Left ventricle myocardium inferior (tissue), 1 donor: Measurements from ENCODE around the gene ADAD2. TPM values are rescaled to one million over a fixed set of nuclear protein-coding genes. Genes with fewer than 3 reads are reported as not detected.

Source experiments
- DNase-seq: peaks from one replicate; pipeline ENCODE4 v3.0.0-alpha.2; 2020
- H3K27ac ChIP-seq: fragments of 200-600 bp; replicated peaks from 2 replicates; pipeline ENCODE4 v1.8.0; 2021
- H3K27me3 ChIP-seq: fragments of 200-600 bp; 2 replicates; pipeline ENCODE4 v1.8.0; 2021; ENCODE audit warnings: low read depth
- H3K36me3 ChIP-seq: fragments of 200-600 bp; 2 replicates; pipeline ENCODE4 v1.8.0; 2021
- H3K4me1 ChIP-seq: fragments of 200-600 bp; 2 replicates; pipeline ENCODE4 v1.8.0; 2021
- H3K4me3 ChIP-seq: fragments of 200-600 bp; 2 replicates; pipeline ENCODE4 v1.8.0; 2021; ENCODE audit warnings: mild to moderate bottlenecking, moderate library complexity
- H3K9me3 ChIP-seq: fragments of 200-600 bp; replicated peaks from 2 replicates; pipeline ENCODE4 v1.8.0; 2021
- intact Hi-C: fragments of 100-400 bp; cut with micrococcal nuclease; formaldehyde crosslinking; loops from one replicate; pipeline ENCODE4 v1.11.0; 2022
- total RNA-seq: library from RNA; stranded (reverse); fragmentation: NEBNext Ultra II Directional; extraction: Animal tissue kit (Norgen Biotek cat#: 25700); gene quantifications from one replicate; pipeline ENCODE4 v1.2.1, GENCODE V29; 2021
- TF ChIP-seq, protein P1 (sequence below): fragments of 200-600 bp; IDR thresholded peaks from 2 replicates; pipeline ENCODE4 v1.8.0; 2021; ENCODE audit warnings: antibody characterized with exemption, mild to moderate bottlenecking, borderline replicate concordance
- donor health status: DM: no; HTN: yes; CAD: no; lungs with severe emphysema.

The ADAD2 gene
- total RNA-seq, 1 donor from 2014 or later: 0.52 TPM

DNA sequence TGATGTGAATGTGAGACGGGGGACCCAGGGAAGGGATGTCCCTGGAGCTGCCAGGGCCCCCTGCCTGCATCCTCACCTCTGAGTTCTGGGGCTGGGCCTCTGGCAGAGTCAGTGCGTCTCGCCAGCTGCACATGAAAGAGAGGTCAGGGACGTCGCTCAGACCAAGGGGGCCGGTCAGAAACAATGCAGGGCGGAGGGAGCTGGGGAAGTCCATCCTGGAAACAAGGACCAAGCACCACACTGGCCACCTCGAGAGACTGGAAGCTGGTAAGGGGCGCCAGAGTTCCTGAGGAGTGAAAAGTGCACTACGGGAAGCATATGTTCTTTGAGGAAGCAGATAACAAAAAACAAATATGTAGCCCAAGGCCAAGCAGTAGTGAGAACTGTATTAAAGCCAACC is 6.2 kb upstream of the ADAD2 start:
- peak overlapping the region; percentile 93 for H3K4me3 ChIP-seq
- peaks cover 73% of the 10 kb centered on the region for H3K4me1 ChIP-seq
- no peaks in the 10 kb centered on the region for H3K27me3 ChIP-seq
- intact Hi-C loops: loop anchor here (10.0 kb wide), 2 partner anchors 100 to 230 kb away; partner anchors contain the start of gene OSGIN1
- peak overlapping the region; percentile 92 for H3K27ac ChIP-seq
- peak; percentile 49 for DNase-seq
- no peaks in the 10 kb centered on the region for H3K9me3 ChIP-seq
- TF ChIP-seq, protein P1, sequence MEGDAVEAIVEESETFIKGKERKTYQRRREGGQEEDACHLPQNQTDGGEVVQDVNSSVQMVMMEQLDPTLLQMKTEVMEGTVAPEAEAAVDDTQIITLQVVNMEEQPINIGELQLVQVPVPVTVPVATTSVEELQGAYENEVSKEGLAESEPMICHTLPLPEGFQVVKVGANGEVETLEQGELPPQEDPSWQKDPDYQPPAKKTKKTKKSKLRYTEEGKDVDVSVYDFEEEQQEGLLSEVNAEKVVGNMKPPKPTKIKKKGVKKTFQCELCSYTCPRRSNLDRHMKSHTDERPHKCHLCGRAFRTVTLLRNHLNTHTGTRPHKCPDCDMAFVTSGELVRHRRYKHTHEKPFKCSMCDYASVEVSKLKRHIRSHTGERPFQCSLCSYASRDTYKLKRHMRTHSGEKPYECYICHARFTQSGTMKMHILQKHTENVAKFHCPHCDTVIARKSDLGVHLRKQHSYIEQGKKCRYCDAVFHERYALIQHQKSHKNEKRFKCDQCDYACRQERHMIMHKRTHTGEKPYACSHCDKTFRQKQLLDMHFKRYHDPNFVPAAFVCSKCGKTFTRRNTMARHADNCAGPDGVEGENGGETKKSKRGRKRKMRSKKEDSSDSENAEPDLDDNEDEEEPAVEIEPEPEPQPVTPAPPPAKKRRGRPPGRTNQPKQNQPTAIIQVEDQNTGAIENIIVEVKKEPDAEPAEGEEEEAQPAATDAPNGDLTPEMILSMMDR: no peak
- peaks cover 40% of the 10 kb centered on the region for H3K36me3 ChIP-seq

DNA sequence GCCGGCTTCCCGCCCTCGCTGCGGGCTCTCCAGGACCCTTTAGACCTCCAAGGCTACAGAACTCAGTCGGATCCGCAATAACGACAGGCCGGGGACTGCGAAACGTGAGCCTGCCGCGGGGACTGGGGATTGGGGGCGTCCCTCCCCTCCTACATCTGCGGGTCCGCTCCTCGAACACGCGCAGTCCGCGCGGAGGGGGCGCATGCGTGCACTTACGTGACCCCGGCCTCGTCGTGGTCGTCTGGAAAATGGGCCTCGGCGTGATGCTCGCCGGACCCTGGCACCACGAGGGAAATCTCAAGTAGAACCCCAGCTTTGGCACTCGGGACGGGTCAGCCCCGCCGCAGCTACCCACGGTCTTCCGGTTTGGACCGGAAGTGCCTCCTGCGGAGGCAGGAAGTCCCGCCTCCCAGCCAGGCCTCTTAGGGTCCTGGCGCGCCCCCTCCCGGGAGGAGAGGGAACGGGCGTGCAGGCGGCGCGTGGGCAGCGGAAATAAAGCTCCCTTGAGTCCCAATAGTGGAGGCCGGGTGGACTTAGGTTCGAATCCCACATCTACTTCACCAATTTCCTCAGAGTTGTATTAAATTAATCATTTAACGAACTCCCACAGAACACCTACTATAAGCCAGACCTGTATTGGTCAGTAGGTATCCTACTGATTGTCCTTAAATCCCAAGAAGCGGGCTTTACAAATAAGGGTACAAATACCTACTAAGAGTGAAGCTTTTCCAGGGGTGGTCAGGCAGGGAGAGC is 4.1 kb upstream of the ADAD2 start, which contains the start of gene TAF1C:
Gene TAF1C, minus strand, starts transcription at position 373 of the 753 bp plus-strand sequence. CDS start 2,069 bp downstream, outside the sequence.
- intact Hi-C loops: loop anchor here (10.0 kb wide), 2 partner anchors 102 to 232 kb away; partner anchors contain the start of gene OSGIN1
- TF ChIP-seq, protein P1: peak; percentile 97
- peaks cover 52% of the 10 kb centered on the region for H3K4me1 ChIP-seq
- H3K9me3 ChIP-seq: no peaks in the 10 kb centered on the region
- H3K36me3 ChIP-seq: peaks cover 19% of the 10 kb centered on the region
- peak; percentile 93 for DNase-seq
- H3K27ac ChIP-seq: peak within 1 kb of the TSS; percentile 92
- H3K4me3 ChIP-seq: peak within 1 kb of the TSS; percentile 93
- H3K27me3 ChIP-seq: no peaks in the 10 kb centered on the region

DNA sequence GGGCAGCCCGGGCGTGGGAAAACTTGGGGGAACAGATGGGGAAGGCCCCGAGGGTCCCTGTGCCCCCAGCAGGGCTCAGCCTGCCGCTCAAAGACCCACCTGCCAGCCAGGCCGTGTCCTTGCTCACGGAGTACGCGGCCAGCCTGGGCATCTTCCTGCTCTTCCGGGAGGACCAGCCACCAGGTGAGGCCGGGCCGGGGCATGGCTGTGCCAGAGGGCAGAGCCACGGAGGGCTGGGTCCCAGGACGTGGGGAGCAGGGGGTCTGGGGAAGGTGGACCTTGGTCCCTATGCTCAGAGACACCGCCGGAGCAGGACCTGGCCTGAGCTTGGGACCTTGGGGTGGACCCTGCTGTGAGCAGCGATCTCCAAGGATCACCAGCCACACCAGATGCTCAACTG is 509 bp downstream of the ADAD2 start:
- no peak overlapping the region for H3K27ac ChIP-seq
- no peak for DNase-seq
- H3K4me3 ChIP-seq: no peak overlapping the region
- H3K27me3 ChIP-seq: peaks cover 12% of the 10 kb centered on the region
- H3K4me1 ChIP-seq: peaks cover 8% of the 10 kb centered on the region
- no peaks in the 10 kb centered on the region for H3K9me3 ChIP-seq
- intact Hi-C loops: no loop called here
- no peaks in the 10 kb centered on the region for H3K36me3 ChIP-seq
- TF ChIP-seq, protein P1: no peak

DNA sequence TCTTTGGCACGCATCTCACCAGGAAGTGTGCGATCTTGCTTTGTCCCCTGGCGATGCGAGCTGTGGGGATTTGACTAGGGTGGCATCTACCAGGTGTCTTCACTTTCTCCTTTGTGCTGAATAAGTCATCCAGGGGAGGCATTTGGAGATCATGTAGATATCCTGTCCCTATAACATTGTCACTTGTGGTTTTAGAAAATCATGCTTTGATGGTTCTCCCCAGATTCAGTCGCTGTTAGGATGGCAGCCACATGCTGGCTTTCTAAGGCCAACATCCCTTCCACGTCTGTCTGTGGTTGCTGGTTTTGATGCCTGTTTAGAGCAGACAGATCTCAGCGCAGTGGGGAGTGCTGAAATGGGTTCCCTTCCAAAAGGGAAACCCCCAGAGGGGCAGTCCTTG is 2.5 kb downstream of the ADAD2 start:
- peaks cover 17% of the 10 kb centered on the region for H3K27me3 ChIP-seq
- H3K36me3 ChIP-seq: no peaks in the 10 kb centered on the region
- no peak overlapping the region for H3K27ac ChIP-seq
- intact Hi-C loops: no loop called here
- no peaks in the 10 kb centered on the region for H3K9me3 ChIP-seq
- no peaks in the 10 kb centered on the region for H3K4me1 ChIP-seq
- TF ChIP-seq, protein P1: no peak
- DNase-seq: no peak
- H3K4me3 ChIP-seq: no peak overlapping the region

DNA sequence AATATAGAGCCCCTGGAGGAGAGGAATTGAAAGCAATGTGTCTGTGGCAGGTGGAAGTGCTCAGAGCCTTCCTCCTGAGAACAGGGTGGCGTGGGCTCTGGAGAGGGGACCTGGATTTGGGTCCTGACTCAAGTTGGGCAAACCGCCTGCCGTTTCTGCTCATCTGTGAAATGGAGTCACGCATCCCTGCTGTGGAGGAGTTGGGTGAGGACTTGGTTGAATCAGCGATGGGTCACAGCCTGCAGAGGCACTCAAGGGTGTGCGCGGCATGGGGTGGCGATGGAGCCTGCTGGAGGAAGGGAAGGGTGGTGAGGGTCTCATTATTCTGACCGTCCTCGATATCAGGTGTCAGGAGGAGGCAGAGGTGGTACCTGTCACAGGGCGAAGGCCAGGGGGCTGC is 3.1 kb downstream of the ADAD2 start:
- DNase-seq: no peak
- TF ChIP-seq, protein P1: no peak
- Histone ChIP-seq H3K9me3 (no peaks in the 10 kb centered on the region), H3K4me1 (no peaks in the 10 kb centered on the region), H3K27me3 (peaks cover 17% of the 10 kb centered on the region), H3K4me3 (no peak overlapping the region), H3K36me3 (no peaks in the 10 kb centered on the region), H3K27ac (no peak overlapping the region)
- intact Hi-C loops: no loop called here
